GM12801 (cell line): ENCODE data around the gene NPPC.

Experiments used
- TF ChIP-seq, protein P1 (sequence below): IDR thresholded peaks from one replicate; pipeline ENCODE4 v1.5.1; 2011; ENCODE audit warnings: control low read depth; ENCODE audit not compliant: insufficient read length; ENCODE audit errors: extremely low read depth

Gene NPPC

DNA sequence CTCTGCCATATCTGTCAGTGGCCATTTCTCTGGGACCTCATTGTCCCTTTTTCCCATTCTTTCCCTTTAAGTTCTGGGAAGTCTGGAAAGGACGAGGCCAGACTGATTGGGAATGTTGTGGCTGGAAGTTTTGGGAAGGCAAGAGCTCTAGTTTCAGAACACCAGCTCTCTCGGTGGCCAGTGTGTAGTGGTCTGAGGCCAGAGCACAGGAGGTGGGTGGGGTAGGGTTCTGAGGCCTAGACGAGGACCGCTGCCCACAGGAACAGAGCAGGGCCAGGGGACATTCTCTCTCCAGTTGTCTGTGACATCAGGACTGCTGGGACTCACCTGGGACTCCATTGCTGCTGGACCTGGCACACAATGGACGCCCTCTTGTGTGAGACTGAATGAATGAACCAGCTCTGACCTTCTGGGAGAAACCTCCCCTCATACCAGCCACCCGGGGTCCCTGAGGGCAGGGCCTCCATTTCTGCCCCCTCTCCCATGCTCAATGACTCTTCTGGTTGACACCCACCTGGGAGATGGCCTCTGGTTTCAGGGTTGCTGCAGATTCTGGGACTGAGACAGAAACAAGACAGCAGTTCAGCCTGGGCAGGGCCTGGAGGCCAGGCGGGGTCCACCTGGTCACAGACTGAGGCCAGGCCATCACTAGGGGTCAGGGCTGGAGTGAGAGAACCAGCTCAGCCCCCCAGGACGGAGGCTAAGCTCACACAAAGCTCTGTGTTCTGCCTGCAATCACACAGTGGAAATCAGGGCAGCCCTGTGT, 8.4 kb upstream of the NPPC start:
- TF ChIP-seq, protein P1, sequence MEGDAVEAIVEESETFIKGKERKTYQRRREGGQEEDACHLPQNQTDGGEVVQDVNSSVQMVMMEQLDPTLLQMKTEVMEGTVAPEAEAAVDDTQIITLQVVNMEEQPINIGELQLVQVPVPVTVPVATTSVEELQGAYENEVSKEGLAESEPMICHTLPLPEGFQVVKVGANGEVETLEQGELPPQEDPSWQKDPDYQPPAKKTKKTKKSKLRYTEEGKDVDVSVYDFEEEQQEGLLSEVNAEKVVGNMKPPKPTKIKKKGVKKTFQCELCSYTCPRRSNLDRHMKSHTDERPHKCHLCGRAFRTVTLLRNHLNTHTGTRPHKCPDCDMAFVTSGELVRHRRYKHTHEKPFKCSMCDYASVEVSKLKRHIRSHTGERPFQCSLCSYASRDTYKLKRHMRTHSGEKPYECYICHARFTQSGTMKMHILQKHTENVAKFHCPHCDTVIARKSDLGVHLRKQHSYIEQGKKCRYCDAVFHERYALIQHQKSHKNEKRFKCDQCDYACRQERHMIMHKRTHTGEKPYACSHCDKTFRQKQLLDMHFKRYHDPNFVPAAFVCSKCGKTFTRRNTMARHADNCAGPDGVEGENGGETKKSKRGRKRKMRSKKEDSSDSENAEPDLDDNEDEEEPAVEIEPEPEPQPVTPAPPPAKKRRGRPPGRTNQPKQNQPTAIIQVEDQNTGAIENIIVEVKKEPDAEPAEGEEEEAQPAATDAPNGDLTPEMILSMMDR = no peak

DNA sequence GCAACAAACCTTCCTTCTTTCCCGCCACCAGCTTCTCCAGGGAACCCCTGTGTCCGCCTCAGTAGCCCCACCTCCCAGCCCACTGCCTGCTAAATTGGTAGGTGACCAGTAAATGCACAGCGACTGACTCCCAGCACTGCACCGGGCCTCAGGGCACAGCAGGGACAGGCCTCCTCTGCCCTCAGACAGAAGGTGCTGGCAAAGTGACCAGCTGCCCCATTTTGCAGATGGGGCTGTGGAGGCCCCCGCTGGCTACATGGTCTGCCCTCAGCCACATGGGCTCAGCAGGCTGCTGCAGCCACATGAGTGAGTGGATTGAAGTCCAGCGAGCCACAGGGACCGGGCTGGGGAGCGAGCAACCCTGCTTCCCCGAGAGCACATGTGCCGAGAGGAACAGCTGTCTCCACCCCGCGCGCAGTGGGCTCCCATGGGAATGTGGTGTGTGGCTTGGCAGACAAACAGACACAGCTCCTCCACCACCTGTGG, 7.8 kb upstream of the NPPC start:
- TF ChIP-seq, protein P1 = no peak

DNA sequence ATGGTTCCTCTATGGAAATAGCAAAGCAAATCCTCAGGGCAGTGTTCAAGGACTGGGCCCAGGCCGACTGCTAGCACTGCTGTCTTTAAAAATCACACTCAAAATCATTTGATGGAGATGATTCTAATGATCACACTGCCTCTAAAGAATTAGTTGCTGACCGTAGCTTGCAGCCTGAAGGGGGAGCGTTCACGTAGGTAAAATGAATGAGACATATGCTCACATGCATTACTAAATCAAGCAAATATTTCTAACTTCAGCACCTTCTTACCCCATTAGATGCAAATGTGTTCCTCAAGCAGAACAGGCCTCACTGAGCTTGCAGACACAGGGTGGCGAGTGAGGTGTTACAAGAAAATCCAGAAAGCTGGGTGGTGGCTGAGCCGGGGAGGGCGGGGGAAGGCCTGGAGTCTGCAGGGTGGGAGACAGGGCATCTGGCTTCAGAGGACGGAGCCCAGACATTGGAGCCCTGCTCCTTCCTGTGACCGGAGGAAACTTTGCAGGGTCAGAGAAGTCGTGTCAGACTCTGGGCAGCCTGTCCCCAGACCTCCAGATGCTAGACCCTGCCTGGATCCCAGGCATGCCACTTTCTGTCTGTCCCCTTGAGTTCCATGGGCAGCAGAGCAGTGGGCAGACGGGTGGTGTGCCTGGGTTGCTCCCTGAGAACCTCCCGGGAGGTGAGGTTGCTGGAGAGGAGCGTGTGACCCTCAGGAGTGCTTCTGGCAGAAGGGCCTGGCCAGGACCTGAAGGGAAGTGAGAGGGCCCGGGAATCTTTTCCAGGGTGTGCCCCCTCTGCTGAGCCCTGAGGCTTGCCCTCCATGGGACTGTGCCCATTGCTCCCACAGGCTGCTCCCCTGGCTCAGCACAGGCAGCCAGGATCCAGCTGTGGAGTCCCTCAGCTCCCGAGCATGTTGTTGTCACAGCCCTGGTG, 7.1 kb upstream of the NPPC start:
- TF ChIP-seq, protein P1 = no peak

DNA sequence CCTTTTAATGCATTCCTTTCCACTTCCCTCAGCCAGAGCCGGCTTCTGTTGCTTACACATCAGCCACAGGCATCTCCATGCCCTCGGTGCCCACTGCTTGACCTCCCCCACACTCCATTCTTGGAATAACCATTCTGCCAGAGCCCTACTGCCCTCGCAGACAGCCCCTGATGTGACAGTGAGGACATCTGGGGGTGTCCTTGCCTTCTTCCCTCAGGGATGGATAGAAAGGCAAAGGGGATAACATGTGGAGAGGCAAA, 6.4 kb upstream of the NPPC start:
- TF ChIP-seq, protein P1 = no peak

DNA sequence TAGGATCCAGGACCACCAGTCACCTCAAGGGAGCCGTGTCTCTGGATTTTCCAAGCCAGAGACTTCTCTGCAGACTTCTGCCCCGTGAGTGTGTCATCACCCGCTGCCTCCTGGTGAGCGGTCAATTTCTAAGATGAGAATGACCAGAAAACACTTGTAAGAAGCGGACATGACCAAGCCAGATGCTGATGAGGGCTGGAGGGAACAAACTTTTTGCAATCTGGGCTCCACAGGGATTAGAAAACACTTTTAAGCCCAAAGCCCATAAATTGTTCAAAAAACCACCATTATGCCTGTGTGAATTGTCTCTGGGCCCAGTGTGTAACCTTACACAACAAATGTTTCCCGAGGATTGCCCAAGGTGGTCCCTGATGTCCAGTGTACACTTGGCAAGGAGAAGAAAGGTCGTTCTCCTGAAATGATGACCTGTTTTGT, 5.3 kb upstream of the NPPC start:
- TF ChIP-seq, protein P1 = no peak

DNA sequence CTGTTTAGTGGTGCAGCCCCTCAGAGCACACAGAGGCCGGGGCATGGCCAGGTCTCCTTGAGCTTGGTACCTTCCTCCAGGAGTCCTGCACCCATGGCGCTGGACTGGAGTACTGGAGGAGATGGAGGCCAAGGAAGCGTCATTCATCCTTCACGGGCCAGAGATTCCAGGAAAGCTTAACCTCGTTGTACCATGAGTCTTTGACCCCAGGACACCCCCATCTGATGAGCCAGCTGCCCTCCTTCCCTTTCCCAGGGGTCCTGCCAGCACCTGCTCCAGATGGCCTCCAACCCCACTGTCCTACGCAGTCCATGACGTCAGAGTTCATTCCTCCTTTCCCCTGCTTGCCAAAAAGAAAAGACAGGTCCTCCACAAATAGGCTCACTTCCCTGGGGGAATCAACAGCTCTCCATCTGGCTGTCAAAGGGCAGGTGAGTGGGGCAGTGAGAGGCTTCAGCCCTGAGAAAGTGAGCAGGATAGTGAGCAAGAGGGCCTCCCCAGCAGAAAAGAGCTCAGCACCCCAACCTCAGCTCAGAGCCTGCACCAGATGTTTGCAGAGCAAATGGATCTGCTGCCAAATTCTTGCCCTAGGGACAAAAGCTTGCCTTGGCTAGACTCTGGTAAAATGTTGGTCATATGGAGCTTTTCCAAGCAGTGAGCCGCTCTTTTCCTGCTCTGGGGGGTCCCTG, 4.5 kb upstream of the NPPC start:
- TF ChIP-seq, protein P1 = no peak
